ENCODE results near the gene GLTPD2.

GRCh38 chr17:4837471-4838308 lies 48.9 kb downstream of the GLTPD2 start:
- TF ChIP-seq CEBPB (IDR thresholded peaks at IDR 0.05) (no peak), REST (IDR thresholded peaks at IDR 0.05; ENCODE audit: low read depth) (no peak), TAF1 (IDR thresholded peaks at IDR 0.05; ENCODE audit: low read depth) (no peak), EP300 (IDR thresholded peaks at IDR 0.05; ENCODE audit: borderline replicate concordance) (no peak), RAD21 (IDR thresholded peaks at IDR 0.05; ENCODE audit: low read depth) (no peak), NFIC (IDR thresholded peaks at IDR 0.05) (no peak), ZBTB7A (IDR thresholded peaks at IDR 0.05; ENCODE audit: low read depth) (no peak), YY1 (IDR thresholded peaks at IDR 0.05; ENCODE audit: low read depth) (no peak)
- TF ChIP-seq, protein P1, sequence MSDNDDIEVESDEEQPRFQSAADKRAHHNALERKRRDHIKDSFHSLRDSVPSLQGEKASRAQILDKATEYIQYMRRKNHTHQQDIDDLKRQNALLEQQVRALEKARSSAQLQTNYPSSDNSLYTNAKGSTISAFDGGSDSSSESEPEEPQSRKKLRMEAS (IDR thresholded peaks at IDR 0.05) = no peak
